Measurements from ENCODE around the gene RBM10. TPM values are rescaled to one million over a fixed set of nuclear protein-coding genes. Genes with fewer than 3 reads are reported as not detected.

RBM10 gene
- total RNA-seq, 4 donors from 2014 or later = 15.8 to 22.9 (median 19.6) TPM

- no peak for TF ChIP-seq CTCF (IDR thresholded peaks at IDR 0.05; ENCODE audit: low read depth)
Observed at GRCh38 chrX:47146936-47147859, 2.2 kb downstream of the RBM10 start.

GRCh38 chrX:47148946-47149345 is 3.9 kb downstream of the RBM10 start:
- no peak for TF ChIP-seq CTCF (IDR thresholded peaks at IDR 0.05; ENCODE audit: low read depth)

- no peak for TF ChIP-seq CTCF (IDR thresholded peaks at IDR 0.05; ENCODE audit: low read depth)
Observed at GRCh38 chrX:47151435-47151834, 6.4 kb downstream of the RBM10 start.

- no peak for TF ChIP-seq CTCF (IDR thresholded peaks at IDR 0.05; ENCODE audit: low read depth)
Observed at GRCh38 chrX:47156611-47157520, 11.8 kb downstream of the RBM10 start.

GRCh38 chrX:47158131-47158530 is 13.1 kb downstream of the RBM10 start:
- no peak for TF ChIP-seq CTCF (IDR thresholded peaks at IDR 0.05; ENCODE audit: low read depth)

GRCh38 chrX:47158781-47159180 is 13.8 kb downstream of the RBM10 start:
- no peak for TF ChIP-seq CTCF (IDR thresholded peaks at IDR 0.05; ENCODE audit: low read depth)

GRCh38 chrX:47160781-47161180 is 15.8 kb downstream of the RBM10 start:
- no peak for TF ChIP-seq CTCF (IDR thresholded peaks at IDR 0.05; ENCODE audit: low read depth)

All from subcutaneous adipose tissue (tissue), 4 donors.